ENCODE data around the gene RPS15. TPM values are rescaled to one million over a fixed set of nuclear protein-coding genes. Genes with fewer than 3 reads are reported as not detected.

The RPS15 gene
- total and polyA plus RNA-seq, 9 of the 15 experiments (the other 6 are each of a cell fraction or from before 2014, with no cell fraction given): 605 to 2,791 (median 957) TPM

DNA sequence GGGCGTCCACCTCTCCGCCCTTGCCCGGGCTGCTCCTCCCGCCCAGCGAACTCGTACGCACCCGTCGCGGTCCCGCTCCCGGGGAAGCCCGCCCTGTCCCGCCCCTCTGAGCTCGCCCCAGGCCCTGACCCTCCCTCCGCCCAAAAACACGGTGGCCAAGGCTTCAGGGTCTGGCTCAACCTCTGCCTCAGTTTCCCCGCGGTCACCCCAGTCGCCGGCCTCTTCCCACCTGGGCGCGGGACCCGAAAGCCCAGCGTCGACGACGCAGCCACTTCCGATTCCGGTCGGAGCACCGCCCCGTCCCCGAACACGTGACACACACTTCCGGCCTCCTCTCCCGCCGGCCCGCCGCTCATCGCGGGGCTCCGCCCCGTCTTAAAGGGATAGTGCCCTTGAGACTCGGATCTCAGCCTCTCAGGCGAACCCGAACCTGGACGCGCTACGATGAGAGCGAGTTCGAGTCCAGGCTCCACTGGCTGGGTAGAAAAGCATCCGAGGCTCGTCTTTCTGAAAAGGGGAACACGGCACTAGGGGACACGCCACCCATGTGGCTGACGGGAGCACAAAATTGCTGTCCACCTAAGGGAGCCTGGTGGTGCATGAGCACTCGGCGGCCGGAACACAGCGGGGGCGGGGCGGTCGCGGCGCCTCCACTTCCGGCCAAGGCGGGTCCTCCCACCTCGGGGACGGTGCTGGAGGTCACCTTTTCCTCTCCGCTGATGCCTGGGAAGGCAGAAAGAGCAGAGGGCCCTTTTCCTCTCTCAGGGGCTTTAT lies 40.9 kb downstream of the RPS15 start, which contains the start of gene C19orf25 (continued):
- TF ChIP-seq, protein P1, sequence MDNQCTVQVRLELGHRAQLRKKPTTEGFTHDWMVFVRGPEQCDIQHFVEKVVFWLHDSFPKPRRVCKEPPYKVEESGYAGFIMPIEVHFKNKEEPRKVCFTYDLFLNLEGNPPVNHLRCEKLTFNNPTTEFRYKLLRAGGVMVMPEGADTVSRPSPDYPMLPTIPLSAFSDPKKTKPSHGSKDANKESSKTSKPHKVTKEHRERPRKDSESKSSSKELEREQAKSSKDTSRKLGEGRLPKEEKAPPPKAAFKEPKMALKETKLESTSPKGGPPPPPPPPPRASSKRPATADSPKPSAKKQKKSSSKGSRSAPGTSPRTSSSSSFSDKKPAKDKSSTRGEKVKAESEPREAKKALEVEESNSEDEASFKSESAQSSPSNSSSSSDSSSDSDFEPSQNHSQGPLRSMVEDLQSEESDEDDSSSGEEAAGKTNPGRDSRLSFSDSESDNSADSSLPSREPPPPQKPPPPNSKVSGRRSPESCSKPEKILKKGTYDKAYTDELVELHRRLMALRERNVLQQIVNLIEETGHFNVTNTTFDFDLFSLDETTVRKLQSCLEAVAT (IDR thresholded peaks at IDR 0.05): no peak
- TF ChIP-seq RBBP5 (IDR thresholded peaks at IDR 0.05; ENCODE audit: borderline replicate concordance, insufficient read depth, low read length, poor library complexity, severe bottlenecking) (peak; percentile 78), ZNF3 (CRISPR knock-in tag; IDR thresholded peaks at IDR 0.05) (no peak), NFRKB (IDR thresholded peaks at IDR 0.05; ENCODE audit: low read depth) (no peak), MCM3 (IDR thresholded peaks at IDR 0.05) (no peak), TAF15 (IDR thresholded peaks at IDR 0.05; ENCODE audit: low read depth, low read length) (no peak), SAFB (IDR thresholded peaks at IDR 0.05; ENCODE audit: borderline replicate concordance, low read depth, low read length) (no peak), ILF3 (IDR thresholded peaks at IDR 0.05; ENCODE audit: borderline replicate concordance) (no peak), EWSR1 (IDR thresholded peaks at IDR 0.05; ENCODE audit: borderline replicate concordance, low read depth, partially characterized antibody) (no peak), NFATC3 (IDR thresholded peaks at IDR 0.05) (peak; percentile 88), NFE2 (IDR thresholded peaks at IDR 0.05; ENCODE audit: low read depth) (no peak), CHD1 (IDR thresholded peaks at IDR 0.05; ENCODE audit: low read length) (no peak)
- TF ChIP-seq, protein P2, sequence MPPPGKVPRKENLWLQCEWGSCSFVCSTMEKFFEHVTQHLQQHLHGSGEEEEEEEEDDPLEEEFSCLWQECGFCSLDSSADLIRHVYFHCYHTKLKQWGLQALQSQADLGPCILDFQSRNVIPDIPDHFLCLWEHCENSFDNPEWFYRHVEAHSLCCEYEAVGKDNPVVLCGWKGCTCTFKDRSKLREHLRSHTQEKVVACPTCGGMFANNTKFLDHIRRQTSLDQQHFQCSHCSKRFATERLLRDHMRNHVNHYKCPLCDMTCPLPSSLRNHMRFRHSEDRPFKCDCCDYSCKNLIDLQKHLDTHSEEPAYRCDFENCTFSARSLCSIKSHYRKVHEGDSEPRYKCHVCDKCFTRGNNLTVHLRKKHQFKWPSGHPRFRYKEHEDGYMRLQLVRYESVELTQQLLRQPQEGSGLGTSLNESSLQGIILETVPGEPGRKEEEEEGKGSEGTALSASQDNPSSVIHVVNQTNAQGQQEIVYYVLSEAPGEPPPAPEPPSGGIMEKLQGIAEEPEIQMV (tag; conservative IDR thresholded peaks at IDR 0.05; ENCODE audit: low read depth): no peak
- TF ChIP-seq, protein P3, sequence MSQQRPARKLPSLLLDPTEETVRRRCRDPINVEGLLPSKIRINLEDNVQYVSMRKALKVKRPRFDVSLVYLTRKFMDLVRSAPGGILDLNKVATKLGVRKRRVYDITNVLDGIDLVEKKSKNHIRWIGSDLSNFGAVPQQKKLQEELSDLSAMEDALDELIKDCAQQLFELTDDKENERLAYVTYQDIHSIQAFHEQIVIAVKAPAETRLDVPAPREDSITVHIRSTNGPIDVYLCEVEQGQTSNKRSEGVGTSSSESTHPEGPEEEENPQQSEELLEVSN (IDR thresholded peaks at IDR 0.05; ENCODE audit: borderline replicate concordance in 1 of 2, extremely low read depth in 1 of 2, insufficient read depth in 1 of 2, insufficient read length in 1 of 2, low read depth in 1 of 2, low read length in 1 of 2, poor library complexity in 1 of 2, severe bottlenecking in 1 of 2): peak; percentile 96
- TF ChIP-seq, protein P4, sequence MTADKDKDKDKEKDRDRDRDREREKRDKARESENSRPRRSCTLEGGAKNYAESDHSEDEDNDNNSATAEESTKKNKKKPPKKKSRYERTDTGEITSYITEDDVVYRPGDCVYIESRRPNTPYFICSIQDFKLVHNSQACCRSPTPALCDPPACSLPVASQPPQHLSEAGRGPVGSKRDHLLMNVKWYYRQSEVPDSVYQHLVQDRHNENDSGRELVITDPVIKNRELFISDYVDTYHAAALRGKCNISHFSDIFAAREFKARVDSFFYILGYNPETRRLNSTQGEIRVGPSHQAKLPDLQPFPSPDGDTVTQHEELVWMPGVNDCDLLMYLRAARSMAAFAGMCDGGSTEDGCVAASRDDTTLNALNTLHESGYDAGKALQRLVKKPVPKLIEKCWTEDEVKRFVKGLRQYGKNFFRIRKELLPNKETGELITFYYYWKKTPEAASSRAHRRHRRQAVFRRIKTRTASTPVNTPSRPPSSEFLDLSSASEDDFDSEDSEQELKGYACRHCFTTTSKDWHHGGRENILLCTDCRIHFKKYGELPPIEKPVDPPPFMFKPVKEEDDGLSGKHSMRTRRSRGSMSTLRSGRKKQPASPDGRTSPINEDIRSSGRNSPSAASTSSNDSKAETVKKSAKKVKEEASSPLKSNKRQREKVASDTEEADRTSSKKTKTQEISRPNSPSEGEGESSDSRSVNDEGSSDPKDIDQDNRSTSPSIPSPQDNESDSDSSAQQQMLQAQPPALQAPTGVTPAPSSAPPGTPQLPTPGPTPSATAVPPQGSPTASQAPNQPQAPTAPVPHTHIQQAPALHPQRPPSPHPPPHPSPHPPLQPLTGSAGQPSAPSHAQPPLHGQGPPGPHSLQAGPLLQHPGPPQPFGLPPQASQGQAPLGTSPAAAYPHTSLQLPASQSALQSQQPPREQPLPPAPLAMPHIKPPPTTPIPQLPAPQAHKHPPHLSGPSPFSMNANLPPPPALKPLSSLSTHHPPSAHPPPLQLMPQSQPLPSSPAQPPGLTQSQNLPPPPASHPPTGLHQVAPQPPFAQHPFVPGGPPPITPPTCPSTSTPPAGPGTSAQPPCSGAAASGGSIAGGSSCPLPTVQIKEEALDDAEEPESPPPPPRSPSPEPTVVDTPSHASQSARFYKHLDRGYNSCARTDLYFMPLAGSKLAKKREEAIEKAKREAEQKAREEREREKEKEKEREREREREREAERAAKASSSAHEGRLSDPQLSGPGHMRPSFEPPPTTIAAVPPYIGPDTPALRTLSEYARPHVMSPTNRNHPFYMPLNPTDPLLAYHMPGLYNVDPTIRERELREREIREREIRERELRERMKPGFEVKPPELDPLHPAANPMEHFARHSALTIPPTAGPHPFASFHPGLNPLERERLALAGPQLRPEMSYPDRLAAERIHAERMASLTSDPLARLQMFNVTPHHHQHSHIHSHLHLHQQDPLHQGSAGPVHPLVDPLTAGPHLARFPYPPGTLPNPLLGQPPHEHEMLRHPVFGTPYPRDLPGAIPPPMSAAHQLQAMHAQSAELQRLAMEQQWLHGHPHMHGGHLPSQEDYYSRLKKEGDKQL (CRISPR knock-in tag; IDR thresholded peaks at IDR 0.05; ENCODE audit: borderline replicate concordance): no peak

All from K562 (cell line).